ENCODE data around the gene LDLRAD1.
"Not testable (repeated sequence)": the region's sequence is repeated elsewhere in the genome, so short reads cannot be mapped to it uniquely, and the experiment has no call there.

LDLRAD1 gene

DNA sequence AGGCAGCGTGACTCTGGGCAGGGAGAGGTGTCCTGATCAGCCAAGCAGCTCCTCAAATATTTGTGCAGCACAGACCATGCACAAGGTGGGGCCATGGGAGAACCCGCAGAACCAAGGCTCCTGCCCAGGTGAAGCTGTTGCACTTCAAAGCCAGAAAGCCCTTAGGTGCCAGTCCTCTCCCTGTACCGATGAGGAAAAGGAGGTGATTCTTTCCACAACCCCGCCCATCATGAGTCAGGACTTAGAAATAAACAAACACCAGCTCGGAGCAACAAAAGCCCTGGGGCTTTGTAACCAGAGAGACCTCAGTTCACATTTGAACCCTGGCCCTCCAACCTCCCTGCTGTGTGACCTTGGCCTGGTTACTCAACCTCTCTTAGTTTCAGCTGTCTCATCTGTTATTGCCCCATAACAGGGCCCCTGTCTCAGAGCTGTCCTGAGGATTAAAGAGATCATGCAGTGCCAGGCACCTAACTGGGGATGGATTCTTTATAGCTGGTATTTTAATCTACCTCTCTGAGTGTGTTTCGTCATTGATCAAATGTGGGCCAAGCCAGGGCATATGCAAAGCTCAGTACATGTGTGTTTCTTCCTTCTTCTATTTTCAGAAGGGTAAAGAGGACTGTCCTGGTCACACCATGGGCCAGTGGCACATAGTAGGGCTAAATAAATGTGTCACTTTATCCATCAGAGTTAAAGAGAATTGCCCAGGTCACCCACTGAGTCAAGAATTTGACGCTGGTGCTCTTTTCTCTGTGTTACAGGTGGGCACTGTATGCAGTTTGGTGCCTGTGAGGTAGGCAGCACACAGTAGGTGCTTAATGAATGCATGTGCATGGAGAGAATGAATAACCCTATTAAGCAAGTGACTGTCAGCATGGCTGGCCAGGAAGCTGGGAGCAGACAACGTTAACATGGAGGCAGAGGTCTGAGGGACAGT is 1.4 kb downstream of the LDLRAD1 start:
- no peak for DNase-seq

DNA sequence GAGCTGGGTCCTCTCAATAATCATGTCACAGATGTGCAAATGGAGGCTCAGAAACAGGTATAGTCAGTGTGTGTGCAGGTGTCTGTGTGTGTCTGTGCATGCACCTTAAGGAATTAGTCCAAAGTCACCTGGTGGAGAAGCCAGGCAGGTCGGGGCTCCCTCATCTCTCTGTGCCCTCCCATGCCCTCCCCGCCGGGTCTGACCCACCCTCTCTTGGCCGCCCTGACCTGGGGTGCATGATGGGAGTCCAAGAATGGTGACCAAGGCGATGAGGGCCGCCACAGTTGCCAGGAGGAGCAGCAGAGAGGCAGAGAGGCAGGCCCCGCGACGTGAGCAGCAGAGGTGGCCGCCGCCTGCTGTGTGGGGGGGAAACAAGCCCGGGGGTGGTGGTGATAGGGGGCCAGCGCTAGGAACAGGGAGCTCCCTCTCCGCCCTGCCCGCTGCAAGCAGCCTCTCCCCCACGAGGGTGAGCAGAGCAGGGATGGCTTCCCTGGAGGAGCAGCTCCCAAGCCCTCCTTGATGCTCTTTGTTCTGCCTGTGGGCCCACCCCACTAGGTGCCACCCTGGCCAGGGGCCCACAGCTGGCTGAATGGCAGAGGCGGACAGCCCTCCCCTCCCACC is 3.9 kb downstream of the LDLRAD1 start:
- DNase-seq, result no peak

DNA sequence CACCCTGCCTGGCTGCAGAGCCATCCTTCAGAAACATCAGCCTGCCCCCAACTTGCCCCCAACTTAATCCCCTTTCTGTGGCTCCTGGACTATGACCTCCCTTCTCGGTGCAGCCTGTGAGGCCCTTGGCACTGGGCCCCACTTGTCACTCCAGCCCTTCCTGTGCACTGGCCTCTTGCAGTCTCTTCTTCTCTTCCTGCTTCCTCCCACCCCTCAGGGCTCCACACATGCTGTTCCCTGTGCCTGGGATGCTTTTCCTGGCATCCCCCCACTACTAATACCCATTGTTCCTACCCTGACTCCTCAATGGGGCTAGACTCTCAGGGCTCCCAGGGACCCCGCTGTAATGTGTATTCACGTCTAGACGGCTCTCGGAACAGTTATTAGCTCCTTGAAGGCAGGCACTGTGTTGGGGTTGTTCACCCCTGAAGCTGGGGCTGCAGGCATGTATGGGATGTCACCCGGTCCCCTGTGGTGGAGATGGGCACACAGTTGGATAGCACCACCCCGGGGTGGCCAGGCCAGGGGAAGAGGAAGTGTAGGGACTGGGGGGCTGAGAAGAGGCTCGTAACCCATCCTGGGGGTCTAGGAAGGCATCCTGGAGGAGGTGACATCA is 4.5 kb downstream of the LDLRAD1 start:
- DNase-seq, result no peak

DNA sequence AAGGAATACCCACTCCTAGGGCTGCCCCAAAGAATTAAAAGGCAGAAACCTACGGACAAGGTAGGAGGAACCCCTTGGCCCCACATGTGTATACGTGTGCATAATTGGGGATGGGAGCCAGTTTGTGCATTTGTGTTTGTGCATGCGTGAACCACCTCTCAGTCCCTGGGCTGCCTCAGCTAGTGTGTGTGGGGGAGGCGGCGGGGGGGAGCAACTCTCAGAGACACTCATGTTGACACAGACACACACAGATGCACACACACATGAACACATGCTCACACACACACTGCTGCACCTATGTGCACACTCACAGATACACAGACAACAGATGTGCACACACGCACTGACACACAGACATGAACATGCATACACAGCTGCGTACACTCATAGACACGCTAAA is 5.1 kb downstream of the LDLRAD1 start:
- DNase-seq, result no peak

DNA sequence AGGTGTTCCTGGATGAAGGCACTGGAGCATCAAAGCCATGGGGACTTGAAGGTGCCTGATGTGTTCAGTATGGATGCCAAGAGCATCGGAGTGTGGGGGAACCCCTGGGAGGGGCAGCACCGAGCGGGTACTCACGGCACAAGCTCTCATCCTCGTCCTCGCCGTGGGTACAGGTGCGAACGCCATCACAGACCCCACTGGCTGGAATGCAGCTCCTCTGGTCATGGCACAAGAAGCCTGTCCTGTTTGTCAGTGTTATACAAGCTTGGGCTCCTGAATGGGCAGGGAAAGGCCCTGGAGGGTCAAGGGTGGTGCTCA is 6.0 kb downstream of the LDLRAD1 start:
- no peak for DNase-seq

DNA sequence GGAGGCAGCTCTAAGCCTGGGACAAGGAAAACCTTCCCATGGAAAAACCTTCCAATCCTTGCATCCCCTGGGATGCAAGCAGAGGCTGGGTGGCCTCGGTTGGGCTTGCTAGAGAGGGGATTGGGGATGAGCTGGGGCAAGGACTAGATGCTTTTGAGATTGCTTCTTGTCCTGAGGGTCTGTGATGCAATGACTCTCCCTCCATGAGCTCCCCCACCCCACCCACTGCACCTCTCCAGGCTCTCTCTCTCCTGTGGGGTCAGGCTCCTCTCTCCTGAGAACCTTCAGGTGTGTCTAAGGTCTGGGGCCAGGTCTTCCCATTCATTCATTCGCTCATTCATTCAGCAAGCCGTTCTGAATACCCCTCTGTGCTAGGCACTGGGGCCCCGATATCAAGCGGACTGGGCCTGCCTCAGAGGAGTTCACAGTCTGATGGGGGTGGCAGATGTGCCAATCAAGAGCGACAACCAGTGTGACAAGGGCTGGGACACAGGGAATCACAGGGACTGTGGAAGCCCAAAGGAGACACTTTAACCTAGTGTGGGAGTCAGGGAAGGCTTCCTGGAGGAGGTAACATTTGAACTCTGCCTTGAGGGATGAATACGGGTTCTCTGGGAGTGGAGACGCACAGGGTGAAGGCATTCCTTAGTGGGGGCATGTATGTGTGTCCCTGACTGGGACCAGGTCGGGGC is 6.5 kb downstream of the LDLRAD1 start:
- DNase-seq, result no peak

DNA sequence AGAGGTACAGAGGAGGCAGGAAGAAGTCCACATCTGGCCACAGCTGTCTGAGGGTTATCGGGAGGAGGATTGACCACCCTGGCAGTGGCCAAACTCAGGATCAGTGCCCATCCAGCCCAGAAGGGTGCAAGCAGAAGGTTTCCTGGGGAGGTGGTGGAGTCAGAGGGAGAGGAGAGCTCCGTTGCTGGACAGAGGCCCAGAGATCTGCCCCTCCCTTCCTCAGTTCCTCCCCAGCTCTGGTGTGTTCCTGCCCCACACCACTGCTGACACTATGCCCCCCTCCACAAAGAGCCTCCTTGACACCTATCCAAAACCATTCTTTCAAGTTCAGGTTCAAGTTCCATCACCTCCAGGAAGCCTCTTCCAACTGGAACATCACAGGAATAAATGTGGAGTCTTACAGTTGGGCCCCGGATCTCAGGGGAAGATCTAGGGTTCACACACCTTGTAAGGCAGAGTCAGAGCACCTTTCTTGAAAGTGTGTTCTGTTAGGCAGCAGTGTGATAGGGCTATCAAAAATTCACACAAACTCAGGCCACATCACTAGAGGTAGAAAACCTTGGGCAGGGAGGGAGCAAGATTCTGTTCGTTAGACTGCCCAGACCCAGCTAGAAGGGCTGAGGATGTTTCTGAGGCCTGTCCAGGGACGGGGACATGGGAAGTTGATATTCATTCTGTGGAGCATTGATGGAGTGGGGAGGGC is 7.4 kb downstream of the LDLRAD1 start:
- no peak for DNase-seq

DNA sequence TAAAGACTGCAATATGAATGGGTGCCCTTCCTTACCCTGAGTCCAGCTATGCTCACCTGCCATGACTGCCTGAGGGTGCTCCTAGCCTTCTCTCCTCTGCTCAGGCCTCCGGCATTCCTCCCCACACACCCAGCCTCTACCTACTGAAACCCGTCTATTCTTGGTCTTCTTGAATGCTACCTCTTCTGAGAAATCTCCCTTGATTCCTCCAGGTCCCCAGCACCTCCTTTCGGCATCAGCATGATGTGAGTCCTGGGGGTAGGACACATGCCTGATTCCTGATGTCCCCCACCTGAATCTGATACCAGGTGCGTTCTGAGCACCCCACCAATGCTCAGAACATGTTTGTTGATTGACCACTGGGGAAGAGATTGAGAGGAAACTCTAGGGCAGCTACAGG is 8.6 kb downstream of the LDLRAD1 start:
- DNase-seq, result no peak

DNA sequence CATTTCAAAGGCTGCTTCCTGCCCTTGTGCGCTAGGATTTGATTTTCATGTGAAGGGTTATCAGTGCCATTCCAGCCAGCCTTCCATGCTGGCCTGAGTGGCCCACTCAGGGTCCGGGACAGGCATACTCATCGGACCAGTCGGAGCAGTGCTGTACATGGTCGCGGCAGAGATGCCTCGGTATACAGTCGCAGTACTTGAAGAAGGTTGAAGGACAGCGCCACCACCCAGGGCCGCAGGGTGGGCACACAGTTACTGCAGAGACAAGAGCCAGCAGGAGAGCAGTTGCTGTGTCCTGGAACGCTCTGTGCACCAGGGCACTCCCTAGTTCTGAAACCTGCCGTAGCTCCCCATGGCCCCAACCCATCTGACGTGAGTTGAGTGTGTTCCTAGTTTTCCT is 9.1 kb downstream of the LDLRAD1 start:
- no peak for DNase-seq

DNA sequence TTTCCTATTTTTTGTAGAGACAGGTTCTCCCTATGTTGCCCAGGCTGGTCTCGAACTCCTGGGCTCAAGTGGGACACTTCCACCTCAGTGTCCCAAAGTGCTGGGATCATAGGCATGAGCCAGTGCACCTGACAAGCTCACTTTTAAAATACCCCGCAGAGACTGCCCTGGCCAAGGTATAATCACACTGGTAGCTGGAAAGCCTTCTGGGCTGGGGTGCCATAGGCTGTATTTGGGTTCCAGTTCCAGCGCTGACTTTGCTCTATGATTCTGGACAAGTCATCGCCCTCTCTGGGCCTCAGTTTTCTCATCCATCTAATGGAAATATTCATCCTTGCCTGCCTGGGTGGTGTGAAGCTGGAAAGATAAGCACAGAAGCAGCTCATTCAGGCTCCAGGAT is 10.4 kb downstream of the LDLRAD1 start:
- no peak for DNase-seq

DNA sequence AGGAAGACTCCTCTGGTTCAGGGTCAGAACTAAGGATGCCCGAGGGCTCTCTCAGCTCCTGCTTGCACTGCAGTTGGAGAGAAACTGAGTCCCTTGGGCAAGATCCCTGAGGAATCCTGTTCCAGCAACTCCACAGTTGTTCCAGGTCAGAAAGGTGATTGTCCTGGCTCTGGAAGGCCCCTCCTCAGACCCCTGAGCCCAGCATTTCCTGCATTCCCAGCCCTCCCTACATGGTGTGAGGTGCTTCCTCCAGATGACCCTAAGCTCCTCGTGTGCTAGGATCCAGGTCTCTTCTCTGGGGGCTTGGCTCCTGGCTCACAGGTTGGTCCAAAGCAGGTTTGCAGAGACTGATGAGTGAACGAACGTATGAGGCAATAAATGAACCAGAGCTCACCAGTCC is 11.5 kb downstream of the LDLRAD1 start:
- DNase-seq, result no peak

DNA sequence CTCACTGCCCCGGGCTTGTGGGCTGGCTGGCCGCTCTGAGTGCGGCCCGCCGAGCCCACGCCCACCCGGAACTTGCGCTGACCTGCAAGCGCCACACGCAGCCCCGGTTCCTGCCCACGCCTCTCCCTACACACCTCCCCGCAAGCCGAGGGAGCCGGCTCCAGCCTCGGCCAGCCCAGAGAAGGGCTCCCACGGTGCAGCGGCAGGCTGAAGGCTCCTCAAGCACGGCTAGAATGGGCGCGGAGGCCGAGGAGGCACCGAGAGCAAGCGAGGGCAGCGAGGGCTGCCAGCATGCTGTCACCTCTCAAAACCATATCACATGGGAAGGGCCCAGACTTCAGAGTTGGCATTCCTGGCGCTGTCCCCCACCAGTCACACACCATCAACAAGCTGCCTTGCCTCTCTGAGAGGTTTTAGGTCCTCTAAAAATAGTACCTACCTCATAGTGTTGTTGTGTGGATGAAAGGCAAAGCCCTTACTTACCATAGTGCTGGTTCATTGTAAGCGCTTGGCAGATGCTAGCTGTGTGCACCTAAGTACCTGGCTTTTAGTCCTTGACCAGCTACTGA is 13.4 kb downstream of the LDLRAD1 start:
- DNase-seq, result no peak

DNA sequence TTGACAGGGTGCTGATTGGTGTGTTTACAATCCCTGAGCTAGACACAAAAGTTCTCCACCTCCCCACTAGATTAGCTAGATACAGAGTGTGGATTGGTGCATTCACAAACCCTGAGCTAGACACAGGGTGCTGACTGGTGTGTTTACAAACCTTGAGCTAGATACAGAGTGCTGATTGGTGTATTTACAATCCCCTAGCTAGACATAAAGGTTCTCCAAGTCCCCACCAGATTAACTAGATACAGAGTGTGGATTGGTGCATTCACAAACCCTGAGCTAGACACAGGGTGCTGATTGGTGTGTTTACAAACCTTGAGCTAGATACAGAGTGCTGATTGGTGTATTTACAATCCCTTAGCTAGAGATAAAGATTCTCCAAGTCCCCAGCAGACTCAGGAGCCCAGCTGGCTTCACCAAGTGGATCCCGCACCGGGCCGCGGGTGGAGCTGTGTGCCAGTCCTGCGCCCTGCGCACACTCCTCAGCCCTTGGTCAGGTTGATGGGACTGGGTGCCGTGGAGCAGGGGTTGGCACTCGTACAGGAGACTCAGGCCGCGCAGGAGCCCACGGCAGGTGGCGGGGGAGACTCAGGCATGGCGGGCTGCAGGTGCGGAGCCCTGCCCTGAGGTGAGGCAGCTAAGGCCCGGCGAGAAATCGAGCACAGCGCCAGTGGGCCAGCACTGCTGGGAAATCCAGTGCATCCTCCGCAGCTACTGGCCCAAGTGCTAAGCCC is 14.1 kb downstream of the LDLRAD1 start:
- DNase-seq, result not testable (repeated sequence)

DNA sequence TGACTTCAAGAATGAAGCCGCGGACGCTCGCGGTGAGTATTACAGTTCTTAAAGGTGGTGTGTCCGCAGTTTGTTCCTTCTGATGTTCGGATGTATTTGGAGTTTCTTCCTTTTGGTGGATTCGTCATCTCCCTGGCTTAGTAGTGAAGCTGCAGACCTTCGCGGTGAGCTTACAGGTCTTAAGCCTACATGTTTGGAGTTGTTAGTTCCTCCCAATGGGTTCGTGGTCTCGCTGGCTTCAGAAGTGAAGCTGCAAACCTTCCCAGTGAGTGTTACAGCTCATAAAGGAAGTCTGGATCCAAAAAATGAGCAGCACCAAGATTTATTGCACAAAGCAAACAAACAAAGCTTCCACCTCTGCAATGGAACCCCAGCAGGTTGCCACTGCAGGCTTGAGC is 14.7 kb downstream of the LDLRAD1 start:
- DNase-seq, result no peak

DNA sequence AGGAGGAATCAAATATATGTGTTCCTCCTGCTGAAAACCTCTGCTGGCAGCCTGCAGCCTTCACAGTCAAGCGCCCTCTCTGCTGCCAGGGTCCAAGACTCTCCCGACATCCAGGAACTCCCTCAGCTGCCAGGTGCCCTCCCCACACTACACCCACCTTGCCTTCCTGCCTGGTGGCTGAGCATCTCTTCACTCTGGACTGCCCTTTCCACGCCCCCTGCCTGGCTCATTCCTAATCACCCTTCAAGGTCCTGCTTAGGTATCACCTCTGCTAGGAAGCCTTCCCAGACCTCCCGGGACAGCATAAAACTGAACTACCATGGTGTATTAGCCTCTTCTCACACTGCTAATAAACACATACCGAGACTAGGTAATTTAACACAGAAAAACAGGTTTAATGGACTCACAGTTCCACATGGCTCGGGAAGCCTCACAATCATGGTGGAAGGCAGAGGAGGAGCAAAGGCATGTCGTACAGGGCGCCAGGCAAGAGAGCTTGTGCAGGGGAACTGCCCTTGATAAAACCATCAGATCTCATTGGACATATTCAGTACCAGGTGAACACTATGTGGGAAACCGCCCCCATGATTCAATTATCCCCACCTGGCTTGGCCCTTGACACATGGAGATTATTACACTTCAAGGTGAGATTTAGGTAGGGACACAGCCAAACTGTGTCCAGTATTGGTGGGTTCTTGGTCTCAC is 15.3 kb downstream of the LDLRAD1 start:
- no peak for DNase-seq

DNA sequence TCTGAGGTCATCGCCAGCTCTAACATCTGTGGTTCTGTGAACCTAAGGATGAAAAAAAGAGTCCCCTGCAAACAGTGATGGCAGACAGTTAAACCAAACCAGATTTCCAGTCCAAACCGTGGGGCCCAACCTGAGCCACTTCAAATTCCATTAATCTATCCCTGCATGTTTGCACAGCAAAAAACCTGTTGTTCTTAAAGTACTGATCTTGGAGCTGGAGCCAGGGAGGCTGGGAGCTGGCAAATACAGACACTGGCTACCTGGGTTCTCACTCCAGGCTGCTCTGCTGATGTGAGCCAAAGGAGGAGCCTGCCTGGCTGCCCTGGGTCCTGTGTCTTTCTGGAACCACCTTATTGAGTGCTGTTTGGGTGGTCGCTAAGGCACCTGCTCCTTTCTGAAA is 16.4 kb downstream of the LDLRAD1 start:
- no peak for DNase-seq

DNA sequence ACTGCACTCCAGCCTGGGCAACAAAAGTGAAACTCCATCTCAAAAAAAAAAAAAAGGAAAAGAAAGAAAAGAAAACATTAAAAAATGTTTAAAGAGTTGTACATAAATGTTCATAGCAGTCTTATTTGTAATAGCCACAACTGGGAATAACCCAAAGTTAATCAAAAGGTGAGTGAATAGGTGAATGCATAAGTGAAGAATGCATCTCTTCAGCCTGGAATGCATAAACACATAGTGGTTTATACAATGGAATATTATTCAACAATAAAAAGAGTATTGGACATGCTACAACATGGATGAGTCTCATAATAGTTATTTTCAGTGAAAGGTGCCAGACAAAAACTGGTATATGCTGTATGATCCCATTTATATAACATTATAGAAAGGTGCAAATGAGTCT is 18.1 kb downstream of the LDLRAD1 start:
- no peak for DNase-seq

DNA sequence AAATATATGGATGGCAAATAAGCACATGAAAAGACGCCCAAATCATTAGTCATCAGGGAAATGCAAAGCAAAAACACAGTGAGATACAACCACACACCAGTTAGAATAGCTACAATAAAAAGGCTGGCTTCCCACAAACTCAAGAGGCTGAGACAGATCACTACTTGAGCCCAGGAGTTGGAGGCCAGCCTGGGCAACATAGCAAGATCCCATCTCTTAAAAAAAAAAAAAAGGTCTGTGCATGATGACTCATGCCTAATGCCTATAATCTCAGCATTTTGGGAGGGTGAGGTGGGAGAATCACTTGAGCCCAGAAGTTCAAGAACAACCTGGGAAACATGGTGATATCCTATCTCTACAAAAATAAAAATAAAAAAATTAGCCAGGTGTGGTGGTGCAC is 19.8 kb downstream of the LDLRAD1 start:
- DNase-seq, result no peak

DNA sequence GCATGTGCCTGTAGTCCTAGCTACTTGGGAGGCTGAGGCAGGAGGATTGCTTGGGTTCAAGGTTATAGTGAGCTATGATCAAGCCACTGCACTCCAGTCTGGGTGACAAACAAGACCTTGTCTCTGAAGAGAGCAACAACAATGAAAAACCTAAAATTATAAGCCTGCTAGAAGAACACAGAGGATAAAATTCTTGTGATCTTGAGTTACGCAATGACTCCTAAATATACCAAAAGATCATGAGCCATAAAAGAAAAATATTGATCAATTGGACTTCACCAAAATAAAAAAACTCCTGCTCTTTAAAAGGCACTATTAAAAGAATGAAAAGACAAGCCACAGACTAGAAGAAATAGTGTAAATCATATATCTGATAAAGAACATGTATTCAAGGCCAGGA is 22.3 kb downstream of the LDLRAD1 start:
- DNase-seq, result no peak

DNA sequence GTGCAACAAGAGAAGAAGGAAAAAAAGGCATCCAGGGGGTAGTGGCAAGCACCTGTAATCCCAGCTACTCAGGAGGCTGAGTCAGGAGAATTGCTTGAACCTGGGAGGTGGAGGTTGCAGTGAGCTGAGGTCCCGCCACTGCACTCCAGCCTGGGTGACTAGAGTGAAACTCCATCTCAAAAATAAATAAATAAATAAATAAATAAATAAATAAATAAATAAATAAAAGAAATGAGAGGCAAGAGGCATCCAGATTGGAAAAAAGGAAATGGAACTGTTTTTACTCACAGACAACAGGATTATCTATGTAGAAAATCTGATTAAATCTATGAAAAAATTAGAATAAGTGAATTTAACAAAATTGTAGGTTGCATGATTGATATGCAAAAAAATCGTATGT is 23.5 kb downstream of the LDLRAD1 start:
- DNase-seq, result not testable (repeated sequence)

All from CD4-positive, alpha-beta T cell treated with Interferon alpha-2 for 1 hour (primary cell).